GM23248 (cell line): ENCODE data around the gene DIS3.

Experiments used
- EZH2 ChIP-seq: fragments of 200-600 bp; sonication (generic); IDR thresholded peaks from 2 replicates; pipeline ENCODE4 v1.6.1; 2018; ENCODE audit warnings: antibody characterized with exemption, mild to moderate bottlenecking; ENCODE audit not compliant: insufficient read depth, poor library complexity, severe bottlenecking
- EZH2phosphoT487 ChIP-seq: fragments of 200-600 bp; sonication (generic); IDR thresholded peaks from 2 replicates; pipeline ENCODE4 v1.6.1; 2018; ENCODE audit warnings: antibody characterized with exemption, moderate library complexity, mild to moderate bottlenecking, low read depth; ENCODE audit not compliant: insufficient read depth

DNA sequence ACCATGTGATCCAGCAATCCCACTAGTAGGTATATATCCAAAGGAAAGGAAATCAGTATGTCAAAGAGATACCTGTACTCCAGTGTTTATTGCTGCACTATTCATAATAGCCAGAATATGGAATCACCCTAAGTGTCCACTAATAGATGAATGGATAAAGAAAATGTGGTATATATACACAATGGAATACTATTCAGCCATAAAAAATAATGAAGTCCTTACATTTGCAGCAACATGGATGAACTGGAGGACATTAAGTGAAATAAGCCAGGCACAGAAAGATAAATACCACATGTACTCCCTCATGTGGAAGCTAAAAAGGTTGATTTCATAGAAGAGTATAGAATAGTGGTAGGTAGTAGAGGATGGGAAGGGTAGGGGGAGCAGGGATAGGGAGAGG, 30.5 kb downstream of the DIS3 start:
- no peak for TF ChIP-seq EZH2phosphoT487
- no peak for TF ChIP-seq EZH2
